ENCODE measurements around the gene BCAS1.

DNA sequence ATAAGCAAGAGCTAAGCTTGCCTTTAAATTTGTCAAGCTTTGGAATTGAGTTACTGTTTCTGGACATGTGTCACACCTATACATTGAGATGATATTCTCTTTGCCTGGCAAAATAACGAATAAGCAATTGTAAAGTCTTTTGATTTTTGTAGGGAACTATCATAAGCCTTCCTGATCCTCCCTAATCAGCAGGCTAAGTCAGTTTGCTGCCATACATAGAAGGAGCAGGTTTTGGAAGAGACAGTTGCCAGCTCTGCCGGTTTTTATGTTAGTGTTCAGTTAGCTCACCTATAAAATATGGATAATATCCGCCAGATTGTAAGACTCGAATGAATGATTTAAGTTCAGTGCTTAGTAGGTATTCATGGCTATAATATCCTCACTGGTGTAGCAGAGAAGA, 34.4 kb upstream of the BCAS1 start:
- TF ChIP-seq, protein P1, sequence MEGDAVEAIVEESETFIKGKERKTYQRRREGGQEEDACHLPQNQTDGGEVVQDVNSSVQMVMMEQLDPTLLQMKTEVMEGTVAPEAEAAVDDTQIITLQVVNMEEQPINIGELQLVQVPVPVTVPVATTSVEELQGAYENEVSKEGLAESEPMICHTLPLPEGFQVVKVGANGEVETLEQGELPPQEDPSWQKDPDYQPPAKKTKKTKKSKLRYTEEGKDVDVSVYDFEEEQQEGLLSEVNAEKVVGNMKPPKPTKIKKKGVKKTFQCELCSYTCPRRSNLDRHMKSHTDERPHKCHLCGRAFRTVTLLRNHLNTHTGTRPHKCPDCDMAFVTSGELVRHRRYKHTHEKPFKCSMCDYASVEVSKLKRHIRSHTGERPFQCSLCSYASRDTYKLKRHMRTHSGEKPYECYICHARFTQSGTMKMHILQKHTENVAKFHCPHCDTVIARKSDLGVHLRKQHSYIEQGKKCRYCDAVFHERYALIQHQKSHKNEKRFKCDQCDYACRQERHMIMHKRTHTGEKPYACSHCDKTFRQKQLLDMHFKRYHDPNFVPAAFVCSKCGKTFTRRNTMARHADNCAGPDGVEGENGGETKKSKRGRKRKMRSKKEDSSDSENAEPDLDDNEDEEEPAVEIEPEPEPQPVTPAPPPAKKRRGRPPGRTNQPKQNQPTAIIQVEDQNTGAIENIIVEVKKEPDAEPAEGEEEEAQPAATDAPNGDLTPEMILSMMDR (IDR thresholded peaks at IDR 0.05; ENCODE audit: extremely low read depth in 1 of 2, insufficient read depth in 1 of 2, low read depth in 1 of 2, low read length in 2 of 2), result no peak
- no peak for TF ChIP-seq POLR2AphosphoS5 (IDR thresholded peaks at IDR 0.05; ENCODE audit: insufficient read depth, low read depth, low read length)
- no peak for TF ChIP-seq EZH2 (IDR thresholded peaks at IDR 0.05; ENCODE audit: borderline replicate concordance, low read depth, low read length, severe bottlenecking)
- no peak for TF ChIP-seq POLR2A (IDR thresholded peaks at IDR 0.05; ENCODE audit: low read depth, low read length)
- no peak for TF ChIP-seq MYC (IDR thresholded peaks at IDR 0.05; ENCODE audit: low read depth, low read length)
- TF ChIP-seq FOS (IDR thresholded peaks at IDR 0.05; ENCODE audit: borderline replicate concordance, insufficient read depth, low read length), result no peak
- TF ChIP-seq, protein P2, sequence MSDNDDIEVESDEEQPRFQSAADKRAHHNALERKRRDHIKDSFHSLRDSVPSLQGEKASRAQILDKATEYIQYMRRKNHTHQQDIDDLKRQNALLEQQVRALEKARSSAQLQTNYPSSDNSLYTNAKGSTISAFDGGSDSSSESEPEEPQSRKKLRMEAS (IDR thresholded peaks at IDR 0.05; ENCODE audit: insufficient read depth, insufficient read length), result no peak
